Activated CD4-positive, alpha-beta memory T cell treated with anti-CD3 and anti-CD28 coated beads, Interleukin-2, amount 10 ng/mL, durations not matched to agents 7 days and 5 days (primary cell): ENCODE results near the gene HAAO. TPM values are rescaled to one million over a fixed set of nuclear protein-coding genes. Genes with fewer than 3 reads are reported as not detected.
"Not testable (repeated sequence)": the region's sequence is repeated elsewhere in the genome, so short reads cannot be mapped to it uniquely, and the experiment has no call there.

ENCODE experiments used
- CTCF ChIA-PET: fragments of 350-600 bp; sonication (Branson Sonifier 250); formaldehyde crosslinking; loops from one replicate; lab custom pipeline; 2021; ENCODE audit warnings: antibody characterized with exemption, inconsistent platforms; lab: Charles Lee
- POLR2A ChIA-PET: fragments of 350-600 bp; sonication (Branson Sonifier 250); formaldehyde crosslinking; loops from one replicate; lab custom pipeline; 2021; ENCODE audit warnings: antibody characterized with exemption; lab: Charles Lee
- DNase-seq: peaks from one replicate; pipeline ENCODE4 v3.0.0-alpha.2; 2020
- H3K27ac Mint-ChIP-seq: one replicate; pipeline ENCODE4 v1.8.0; 2021; ENCODE audit warnings: mild to moderate bottlenecking, mixed read lengths
- H3K27me3 Mint-ChIP-seq: one replicate; pipeline ENCODE4 v1.8.0; 2021; ENCODE audit warnings: mixed read lengths
- H3K36me3 Mint-ChIP-seq: one replicate; pipeline ENCODE4 v1.8.0; 2021; ENCODE audit warnings: low read depth, mixed read lengths
- H3K4me1 Mint-ChIP-seq: one replicate; pipeline ENCODE4 v1.8.0; 2021; ENCODE audit warnings: mixed read lengths
- H3K4me3 Mint-ChIP-seq: one replicate; pipeline ENCODE4 v1.8.0; 2021; ENCODE audit warnings: mild to moderate bottlenecking, mixed read lengths
- H3K9me3 Mint-ChIP-seq: one replicate; pipeline ENCODE4 v1.8.0; 2021; ENCODE audit warnings: mixed read lengths
- total RNA-seq, 2 experiments: library from RNA; stranded (reverse); gene quantifications; one replicate each; pipeline ENCODE4 v1.2.3, GENCODE V29; 2021

HAAO gene
- total RNA-seq, 2 experiments from 2014 or later, result 0.18 to 0.28 TPM

GRCh38 chr2:42742740-42743658, 49.4 kb downstream of the HAAO start:
- Mint-ChIP-seq H3K36me3 (peaks cover 26% of the 10 kb centered on the region), H3K27me3 (no peaks in the 10 kb centered on the region), H3K4me3 (no peak overlapping the region), H3K27ac (no peak overlapping the region), H3K4me1 (peaks cover 2% of the 10 kb centered on the region), H3K9me3 (peaks cover 19% of the 10 kb centered on the region)
- no peak for DNase-seq
- ChIA-PET CTCF (no interaction called here), POLR2A (no interaction called here)

GRCh38 chr2:42741140-42741539, 51.2 kb downstream of the HAAO start:
- Mint-ChIP-seq H3K4me3 (no peak overlapping the region), H3K9me3 (peaks cover 20% of the 10 kb centered on the region), H3K36me3 (peaks cover 39% of the 10 kb centered on the region), H3K27ac (no peak overlapping the region), H3K27me3 (no peaks in the 10 kb centered on the region), H3K4me1 (peaks cover 2% of the 10 kb centered on the region)
- no peak for DNase-seq
- ChIA-PET CTCF (no interaction called here), POLR2A (no interaction called here)

GRCh38 chr2:42736598-42737322, 55.6 kb downstream of the HAAO start:
- ChIA-PET CTCF (no interaction called here), POLR2A (no interaction called here)
- peaks cover 33% of the 10 kb centered on the region for H3K9me3 Mint-ChIP-seq
- DNase-seq, result no peak
- H3K4me3 Mint-ChIP-seq, result no peak overlapping the region
- H3K27me3 Mint-ChIP-seq, result no peaks in the 10 kb centered on the region
- H3K4me1 Mint-ChIP-seq, result peaks cover 2% of the 10 kb centered on the region
- no peak overlapping the region for H3K27ac Mint-ChIP-seq
- H3K36me3 Mint-ChIP-seq, result peaks cover 61% of the 10 kb centered on the region

- DNase-seq, result no peak
- ChIA-PET CTCF (no interaction called here), POLR2A (no interaction called here)
- Mint-ChIP-seq H3K9me3 (peaks cover 37% of the 10 kb centered on the region), H3K27me3 (no peaks in the 10 kb centered on the region), H3K4me1 (no peaks in the 10 kb centered on the region), H3K4me3 (no peak overlapping the region), H3K36me3 (peaks cover 56% of the 10 kb centered on the region), H3K27ac (no peak overlapping the region)
Observed at GRCh38 chr2:42733852-42734251, 58.5 kb downstream of the HAAO start.

- H3K4me3 Mint-ChIP-seq, H3K4me1 Mint-ChIP-seq, DNase-seq, H3K27me3 Mint-ChIP-seq, CTCF ChIA-PET, H3K27ac Mint-ChIP-seq, POLR2A ChIA-PET: not testable (repeated sequence)
- Mint-ChIP-seq H3K9me3 (peaks cover 32% of the 10 kb centered on the region), H3K36me3 (peaks cover 40% of the 10 kb centered on the region)
Observed at GRCh38 chr2:42731316-42731715, 61.1 kb downstream of the HAAO start.

- Mint-ChIP-seq H3K27me3 (no peaks in the 10 kb centered on the region), H3K9me3 (peaks cover 11% of the 10 kb centered on the region), H3K36me3 (peaks cover 7% of the 10 kb centered on the region), H3K4me1 (peaks cover 10% of the 10 kb centered on the region), H3K27ac (no peak overlapping the region), H3K4me3 (no peak overlapping the region)
- ChIA-PET POLR2A (no interaction called here), CTCF (no interaction called here)
- DNase-seq, result no peak
Observed at GRCh38 chr2:42726680-42727079, 65.7 kb downstream of the HAAO start.

GRCh38 chr2:42725657-42726056, 66.7 kb downstream of the HAAO start:
- Mint-ChIP-seq H3K4me1 (peaks cover 10% of the 10 kb centered on the region), H3K36me3 (peaks cover 5% of the 10 kb centered on the region), H3K27ac (no peak overlapping the region), H3K4me3 (no peak overlapping the region), H3K27me3 (no peaks in the 10 kb centered on the region), H3K9me3 (peaks cover 6% of the 10 kb centered on the region)
- no peak for DNase-seq
- POLR2A ChIA-PET, result no interaction called here
- CTCF ChIA-PET, result no interaction called here

GRCh38 chr2:42724886-42725285, 67.5 kb downstream of the HAAO start:
- Mint-ChIP-seq H3K9me3 (peaks cover 5% of the 10 kb centered on the region), H3K4me1 (peaks cover 10% of the 10 kb centered on the region), H3K27me3 (no peaks in the 10 kb centered on the region), H3K27ac (no peak overlapping the region), H3K4me3 (no peak overlapping the region), H3K36me3 (peaks cover 4% of the 10 kb centered on the region)
- ChIA-PET POLR2A (no interaction called here), CTCF (no interaction called here)
- DNase-seq, result no peak

- Mint-ChIP-seq H3K4me1 (peaks cover 10% of the 10 kb centered on the region), H3K27ac (no peak overlapping the region), H3K4me3 (no peak overlapping the region), H3K36me3 (no peaks in the 10 kb centered on the region), H3K27me3 (no peaks in the 10 kb centered on the region), H3K9me3 (no peaks in the 10 kb centered on the region)
- ChIA-PET CTCF (no interaction called here), POLR2A (no interaction called here)
- no peak for DNase-seq
Observed at GRCh38 chr2:42723465-42723864, 68.9 kb downstream of the HAAO start.

- Mint-ChIP-seq H3K4me1 (peaks cover 10% of the 10 kb centered on the region), H3K4me3 (no peak overlapping the region), H3K27ac (no peak overlapping the region)
Observed at GRCh38 chr2:42722320-42723190, 69.8 kb downstream of the HAAO start.

GRCh38 chr2:42721898-42722297, 70.5 kb downstream of the HAAO start:
- Mint-ChIP-seq H3K27me3 (no peaks in the 10 kb centered on the region), H3K27ac (no peak overlapping the region), H3K4me1 (peaks cover 10% of the 10 kb centered on the region), H3K4me3 (no peak overlapping the region), H3K36me3 (no peaks in the 10 kb centered on the region), H3K9me3 (no peaks in the 10 kb centered on the region)
- POLR2A ChIA-PET, result no interaction called here
- CTCF ChIA-PET, result no interaction called here
- no peak for DNase-seq

More at GRCh38 chr2:42722320-42723190, 69.8 kb downstream of the HAAO start:
- ChIA-PET CTCF (no interaction called here), POLR2A (no interaction called here)
- peak; percentile 27 for DNase-seq
- Mint-ChIP-seq H3K9me3 (no peaks in the 10 kb centered on the region), H3K36me3 (no peaks in the 10 kb centered on the region), H3K27me3 (no peaks in the 10 kb centered on the region)
